Raji (cell line): ENCODE measurements around the gene PCDHA9.

Experiments used
- POLR2A ChIP-seq: IDR thresholded peaks from 2 replicates; pipeline ENCODE4 v1.6.1; 2011; ENCODE audit warnings: low read depth, low read length, control low read depth; ENCODE audit not compliant: insufficient read depth

PCDHA9 gene

GRCh38 chr5:140875085-140876065 lies 27.2 kb downstream of the PCDHA9 start, which contains the start of gene PCDHA12:
PCDHA12 (plus strand) TSS chr5:140875308; CDS start chr5:140875473, 165 bp downstream.
- TF ChIP-seq POLR2A, result no peak

GRCh38 chr5:140877262-140877581 lies 29.0 kb downstream of the PCDHA9 start:
- no peak for TF ChIP-seq POLR2A

- TF ChIP-seq POLR2A, result no peak
These were observed 33.9 kb downstream of the PCDHA9 start, which contains the start of gene PCDHA13 for GRCh38 chr5:140881889-140882590. PCDHA13 (plus strand) TSS chr5:140882124; CDS start chr5:140882269, 145 bp downstream.

- TF ChIP-seq POLR2A, result no peak
These were observed 34.4 kb downstream of the PCDHA9 start for GRCh38 chr5:140882591-140882899.

GRCh38 chr5:140883373-140883772 lies 35.2 kb downstream of the PCDHA9 start:
- no peak for TF ChIP-seq POLR2A

- TF ChIP-seq POLR2A, result no peak
These were observed 35.9 kb downstream of the PCDHA9 start for GRCh38 chr5:140883927-140884697.
